Left ventricle myocardium inferior (tissue), 1 donor: Measurements from ENCODE around the gene CHRNA9. TPM values are rescaled to one million over a fixed set of nuclear protein-coding genes. Genes with fewer than 3 reads are reported as not detected.

Experiments used
- DNase-seq: peaks from one replicate; pipeline ENCODE4 v3.0.0-alpha.2; 2020
- H3K27ac ChIP-seq: fragments of 200-600 bp; replicated peaks from 2 replicates; pipeline ENCODE4 v1.8.0; 2021
- H3K27me3 ChIP-seq: fragments of 200-600 bp; 2 replicates; pipeline ENCODE4 v1.8.0; 2021; ENCODE audit warnings: low read depth
- H3K36me3 ChIP-seq: fragments of 200-600 bp; 2 replicates; pipeline ENCODE4 v1.8.0; 2021
- H3K4me1 ChIP-seq: fragments of 200-600 bp; 2 replicates; pipeline ENCODE4 v1.8.0; 2021
- H3K4me3 ChIP-seq: fragments of 200-600 bp; 2 replicates; pipeline ENCODE4 v1.8.0; 2021; ENCODE audit warnings: mild to moderate bottlenecking, moderate library complexity
- H3K9me3 ChIP-seq: fragments of 200-600 bp; replicated peaks from 2 replicates; pipeline ENCODE4 v1.8.0; 2021
- CTCF ChIP-seq: fragments of 200-600 bp; IDR thresholded peaks from 2 replicates; pipeline ENCODE4 v1.8.0; 2021; ENCODE audit warnings: antibody characterized with exemption, mild to moderate bottlenecking, borderline replicate concordance
- intact Hi-C: fragments of 100-400 bp; cut with micrococcal nuclease; formaldehyde crosslinking; loops from one replicate; pipeline ENCODE4 v1.11.0; 2022
- total RNA-seq: library from RNA; stranded (reverse); fragmentation: NEBNext Ultra II Directional; extraction: Animal tissue kit (Norgen Biotek cat#: 25700); gene quantifications from one replicate; pipeline ENCODE4 v1.2.1, GENCODE V29; 2021
- donor health status: DM: no; HTN: yes; CAD: no; lungs with severe emphysema.

CHRNA9 gene
- total RNA-seq, 1 donor from 2014 or later: not detected

- TF ChIP-seq CTCF: no peak
- Histone ChIP-seq H3K36me3 (no peaks in the 10 kb centered on the region), H3K4me3 (no peak overlapping the region), H3K27me3 (peaks cover 50% of the 10 kb centered on the region), H3K4me1 (no peaks in the 10 kb centered on the region), H3K27ac (no peak overlapping the region), H3K9me3 (peaks cover 5% of the 10 kb centered on the region)
- DNase-seq: no peak
- intact Hi-C loops: no loop called here
Observed at GRCh38 chr4:40300371-40301162, 34.6 kb upstream of the CHRNA9 start.

GRCh38 chr4:40301603-40302002, 33.5 kb upstream of the CHRNA9 start:
- intact Hi-C loops: no loop called here
- H3K27ac ChIP-seq: no peak overlapping the region
- no peaks in the 10 kb centered on the region for H3K4me1 ChIP-seq

GRCh38 chr4:40303751-40304150, 31.4 kb upstream of the CHRNA9 start:
- peaks cover 5% of the 10 kb centered on the region for H3K9me3 ChIP-seq
- peaks cover 45% of the 10 kb centered on the region for H3K27me3 ChIP-seq
- DNase-seq: no peak
- no peaks in the 10 kb centered on the region for H3K4me1 ChIP-seq
- intact Hi-C loops: no loop called here
- no peaks in the 10 kb centered on the region for H3K36me3 ChIP-seq
- H3K4me3 ChIP-seq: no peak overlapping the region
- TF ChIP-seq CTCF: no peak
- H3K27ac ChIP-seq: no peak overlapping the region

More at GRCh38 chr4:40301603-40302002, 33.5 kb upstream of the CHRNA9 start:
- DNase-seq: no peak
- Histone ChIP-seq H3K27me3 (peaks cover 50% of the 10 kb centered on the region), H3K36me3 (no peaks in the 10 kb centered on the region), H3K4me3 (no peak overlapping the region), H3K9me3 (peaks cover 5% of the 10 kb centered on the region)
- TF ChIP-seq CTCF: no peak

- no peak for TF ChIP-seq CTCF
- peaks cover 5% of the 10 kb centered on the region for H3K9me3 ChIP-seq
- no peak for DNase-seq
- no peak overlapping the region for H3K27ac ChIP-seq
- H3K4me1 ChIP-seq: peaks cover 4% of the 10 kb centered on the region
- intact Hi-C loops: loop anchor here (5.0 kb wide), 2 partner anchors 153 to 248 kb away; partner anchors contain the start of gene N4BP2
- H3K4me3 ChIP-seq: no peak overlapping the region
- H3K36me3 ChIP-seq: no peaks in the 10 kb centered on the region
- peaks cover 39% of the 10 kb centered on the region for H3K27me3 ChIP-seq
Observed at GRCh38 chr4:40305328-40306170, 29.6 kb upstream of the CHRNA9 start.

GRCh38 chr4:40306226-40306625, 28.9 kb upstream of the CHRNA9 start:
- no peak for TF ChIP-seq CTCF
- Histone ChIP-seq H3K27me3 (peaks cover 32% of the 10 kb centered on the region), H3K4me3 (no peak overlapping the region), H3K4me1 (peaks cover 4% of the 10 kb centered on the region), H3K9me3 (peaks cover 5% of the 10 kb centered on the region), H3K36me3 (no peaks in the 10 kb centered on the region), H3K27ac (no peak overlapping the region)
- no peak for DNase-seq
- intact Hi-C loops: loop anchor here (5.0 kb wide), 2 partner anchors 154 to 249 kb away; partner anchors contain the start of gene N4BP2
